GM19240 (cell line): Measurements from ENCODE around the gene CLDN9.

Experiments used
- DNase-seq: peaks from one replicate; pipeline ENCODE4 v3.0.0; 2011; ENCODE audit warnings: low spot score; ENCODE audit not compliant: insufficient read length

CLDN9 gene

DNA sequence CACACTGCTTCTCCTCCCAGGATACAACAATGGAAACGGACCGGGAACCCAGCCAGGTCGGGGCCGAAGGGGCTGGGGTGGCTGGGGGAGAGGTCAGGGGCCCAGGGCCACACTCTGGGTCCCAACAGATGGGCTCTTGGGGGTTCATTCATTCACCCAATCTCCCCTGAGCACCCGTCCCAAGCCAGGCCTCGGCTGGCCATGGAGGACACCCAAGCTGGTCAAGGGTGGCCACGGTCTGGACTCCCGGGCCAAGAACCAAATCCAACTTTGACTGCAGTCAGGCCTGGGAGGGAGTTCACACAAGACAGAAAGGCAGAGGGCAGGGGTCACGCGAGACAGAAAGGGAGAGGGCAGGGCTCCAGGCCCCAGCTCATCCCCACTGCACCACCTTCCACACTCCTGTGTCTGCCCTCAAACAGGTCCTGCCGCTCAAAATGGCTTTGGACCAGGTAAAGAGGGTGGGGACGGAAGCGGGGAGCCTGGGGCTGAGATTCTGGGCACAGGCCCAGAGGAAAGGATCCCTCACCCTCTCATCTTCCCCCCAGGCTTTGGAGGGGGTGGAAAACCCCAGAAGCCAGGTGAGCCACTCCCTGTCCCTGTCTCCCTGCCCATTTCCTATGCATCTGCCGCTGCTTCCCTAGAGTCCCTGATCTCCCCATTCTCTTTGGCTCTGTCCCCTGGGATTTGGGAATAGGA, 20.2 kb upstream of the CLDN9 start:
- no peak for DNase-seq

DNA sequence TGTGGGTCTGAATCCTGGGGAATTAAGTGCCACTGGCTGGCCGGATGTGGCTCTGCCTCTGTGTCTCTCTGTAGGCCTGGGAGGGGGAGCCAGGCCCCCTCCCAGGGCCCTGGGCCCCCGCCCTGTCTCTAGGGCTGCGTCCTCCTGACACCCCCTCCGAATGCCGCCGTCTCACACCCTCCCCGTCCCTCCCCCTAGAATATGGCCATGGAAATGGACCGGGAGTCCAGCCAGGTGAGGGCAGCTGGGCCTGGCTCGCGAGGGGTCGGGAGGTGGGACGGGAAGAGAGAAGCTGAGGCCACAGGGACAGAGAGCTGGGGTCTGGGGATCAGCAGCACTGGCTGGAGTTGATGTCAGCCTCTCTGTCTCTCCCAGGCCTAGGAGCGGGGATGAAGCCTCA, 16.4 kb upstream of the CLDN9 start:
- no peak for DNase-seq

DNA sequence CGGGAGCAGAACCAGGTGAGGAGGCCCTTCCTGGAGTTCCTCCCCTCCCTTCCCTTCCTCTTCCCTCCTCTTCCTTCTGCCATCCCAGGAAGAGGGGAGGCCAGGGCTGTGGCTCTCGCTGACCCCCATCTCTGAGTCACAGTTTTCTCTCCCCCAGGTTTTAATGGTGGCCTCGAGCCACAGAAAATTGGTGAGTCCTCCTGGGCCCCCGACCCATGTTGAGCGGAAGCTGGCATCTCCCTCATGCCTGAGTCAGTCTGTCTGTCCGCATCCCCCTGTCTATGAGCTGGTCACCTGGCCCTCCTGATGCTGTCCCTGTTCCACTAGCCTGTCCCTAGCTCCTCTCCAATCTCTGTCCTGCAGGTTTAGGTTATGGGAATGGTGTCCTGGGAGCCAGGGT, 12.8 kb upstream of the CLDN9 start:
- no peak for DNase-seq

DNA sequence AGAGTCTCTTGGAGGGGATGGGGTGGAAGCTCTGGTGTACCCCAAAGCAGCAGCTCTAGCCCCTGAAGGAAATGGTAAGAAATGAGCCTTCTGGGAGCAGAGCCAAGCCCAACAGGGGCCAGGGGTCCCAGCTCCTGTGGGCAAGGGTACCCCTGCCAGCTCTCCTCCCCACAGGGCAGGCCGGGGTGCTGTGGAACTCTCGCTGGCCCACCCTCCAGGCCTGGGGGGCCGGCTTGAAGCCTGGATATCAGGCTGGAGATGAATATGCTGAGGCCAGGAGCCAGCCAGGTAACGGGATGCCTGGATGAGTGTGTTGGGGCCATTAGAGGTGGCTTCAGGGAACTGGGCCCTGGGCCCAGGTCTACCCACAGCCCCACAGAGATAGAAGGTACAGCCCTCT, 12.2 kb upstream of the CLDN9 start:
- no peak for DNase-seq

DNA sequence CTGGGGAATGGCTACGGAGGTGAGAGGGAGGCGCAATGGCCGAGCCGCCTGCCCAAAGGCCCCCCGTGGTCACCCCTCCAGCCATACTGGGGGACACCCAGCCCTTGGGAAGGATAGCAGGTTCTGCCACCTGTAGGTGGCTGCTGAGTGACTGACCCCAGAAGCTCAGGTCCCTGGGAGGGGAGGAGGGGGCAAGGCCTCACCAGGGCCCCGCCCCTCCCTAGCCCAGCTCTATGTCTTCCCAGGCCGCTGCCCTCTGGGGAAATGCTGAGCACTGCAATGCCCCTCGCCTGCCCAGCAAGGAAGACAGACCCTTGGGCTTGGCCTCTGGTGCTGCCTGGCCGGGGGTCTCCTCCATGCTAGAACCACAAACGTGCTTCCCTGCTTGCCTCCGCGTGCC, 11.4 kb upstream of the CLDN9 start:
- no peak for DNase-seq

DNA sequence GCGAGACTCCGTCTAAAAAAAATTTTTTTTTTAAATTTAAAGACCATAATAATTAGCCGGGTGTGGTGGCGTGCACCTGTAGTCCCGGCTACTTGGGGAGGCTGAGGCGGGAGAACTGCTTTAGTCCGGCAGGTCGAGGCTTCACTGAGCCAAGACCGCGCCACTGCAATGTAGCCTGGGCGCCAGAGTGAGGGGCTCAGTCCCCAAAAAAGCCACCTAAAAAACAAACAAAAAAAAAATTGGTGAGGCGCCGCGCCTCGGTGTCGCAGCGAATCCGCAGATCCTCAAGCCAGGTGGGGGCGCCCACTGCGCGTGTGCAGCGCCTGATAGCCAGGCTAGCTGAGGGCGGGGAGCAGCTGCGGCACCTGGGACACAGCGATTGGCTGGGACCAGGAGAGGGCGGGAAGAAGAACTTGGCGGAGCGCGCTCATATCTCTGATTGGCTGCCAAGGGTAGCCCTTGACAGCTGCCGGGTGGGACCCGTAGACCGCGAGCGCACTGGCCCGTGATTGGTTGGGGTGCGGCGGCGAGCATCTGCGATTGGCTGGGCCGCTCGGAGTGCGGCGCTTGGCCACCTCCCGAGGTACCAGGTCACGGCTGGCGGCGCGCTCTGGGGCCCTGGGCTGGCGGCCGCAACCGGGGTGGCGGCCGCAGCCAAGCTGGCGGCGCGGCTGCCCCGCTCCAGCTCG, 9.0 kb upstream of the CLDN9 start:
- DNase-seq, result peak; percentile 100

DNA sequence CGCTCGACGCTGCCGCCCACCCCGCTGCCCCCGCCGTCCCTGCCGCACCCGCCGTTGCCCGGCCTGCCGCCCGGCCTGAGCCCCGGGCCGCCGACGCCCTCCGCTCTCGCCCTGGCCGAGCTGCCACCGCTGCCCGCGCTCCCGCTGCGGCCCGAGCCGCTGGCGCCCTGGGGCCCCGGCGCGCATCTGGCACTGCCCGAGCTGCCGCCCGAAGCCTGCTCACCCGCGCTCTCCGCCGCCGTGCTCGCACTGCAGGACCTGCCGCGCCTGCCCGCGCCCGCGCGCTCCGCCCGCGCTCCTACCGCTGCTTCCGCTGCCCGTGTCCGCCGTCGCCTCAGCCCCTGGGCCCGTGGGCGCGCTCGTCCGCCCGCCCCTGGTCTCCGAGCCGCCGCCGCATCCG, 8.4 kb upstream of the CLDN9 start:
- DNase-seq, result no peak

DNA sequence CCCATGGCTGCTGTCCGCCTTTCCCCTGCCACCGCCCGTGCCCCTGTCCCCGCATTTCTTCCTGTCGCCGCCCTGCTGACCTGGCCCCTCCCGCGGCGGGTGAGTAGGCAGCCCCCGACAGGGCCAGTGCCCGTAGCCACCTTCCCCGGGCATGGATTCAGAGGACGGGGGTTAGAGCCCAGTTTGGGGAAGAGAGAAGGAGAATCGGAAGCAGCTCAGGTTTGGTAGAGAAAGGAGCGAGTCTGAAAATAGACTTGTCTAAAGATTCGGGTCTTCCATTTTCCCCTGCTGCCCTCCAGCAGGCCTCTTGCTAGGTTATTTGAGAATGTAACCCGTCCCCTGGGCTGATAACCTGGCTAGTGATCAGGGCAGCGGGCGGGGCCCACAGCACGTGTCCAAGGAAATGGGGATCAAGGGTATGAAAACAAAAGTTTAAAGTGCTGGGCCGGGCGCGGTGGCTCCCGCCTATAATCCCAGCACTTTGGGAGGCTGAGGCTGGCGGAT, 7.9 kb upstream of the CLDN9 start:
- no peak for DNase-seq

DNA sequence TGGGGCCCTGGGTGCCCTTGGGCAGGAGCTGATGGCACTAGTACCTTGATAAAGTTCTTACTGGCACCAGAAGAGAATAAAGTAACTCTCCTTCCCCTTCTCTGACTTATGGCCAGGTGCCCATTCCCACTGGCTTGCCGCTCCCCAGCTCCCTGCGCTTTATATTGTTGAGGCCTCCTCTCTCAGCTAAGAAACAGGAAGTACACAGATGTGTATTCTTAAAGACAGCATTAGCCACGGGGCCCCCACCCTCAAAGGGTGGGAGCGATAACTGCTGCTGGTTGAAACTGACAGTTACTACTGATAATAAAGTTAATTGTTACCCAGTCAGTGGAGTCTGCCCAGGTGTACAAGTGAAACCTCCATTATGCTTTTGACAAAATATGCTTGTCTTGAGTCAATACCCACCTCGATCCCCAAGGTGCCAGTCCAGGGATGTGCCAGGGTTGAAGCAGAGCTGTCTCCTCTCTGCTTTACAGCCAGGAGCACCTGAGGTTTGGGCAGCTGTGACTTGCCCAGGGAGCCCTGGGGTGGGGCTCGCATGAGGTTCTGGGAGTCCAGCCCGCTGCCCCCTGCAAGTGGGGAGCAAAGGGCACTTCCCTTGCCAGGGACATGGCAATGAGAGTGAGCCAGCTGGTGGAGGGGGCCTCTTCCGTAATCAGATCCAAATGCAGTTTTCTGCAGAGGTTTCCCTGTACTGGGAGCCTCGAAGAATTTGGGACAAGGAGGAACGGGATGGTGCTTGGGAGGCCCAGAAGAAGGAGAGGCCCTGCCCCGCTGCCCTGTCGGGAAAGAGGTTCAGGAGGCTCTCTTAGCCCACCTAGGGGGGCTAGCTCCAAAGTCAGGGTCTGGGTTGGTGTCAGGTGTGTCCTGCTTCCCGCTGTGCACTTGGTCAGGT, 5.4 kb upstream of the CLDN9 start:
- no peak for DNase-seq

DNA sequence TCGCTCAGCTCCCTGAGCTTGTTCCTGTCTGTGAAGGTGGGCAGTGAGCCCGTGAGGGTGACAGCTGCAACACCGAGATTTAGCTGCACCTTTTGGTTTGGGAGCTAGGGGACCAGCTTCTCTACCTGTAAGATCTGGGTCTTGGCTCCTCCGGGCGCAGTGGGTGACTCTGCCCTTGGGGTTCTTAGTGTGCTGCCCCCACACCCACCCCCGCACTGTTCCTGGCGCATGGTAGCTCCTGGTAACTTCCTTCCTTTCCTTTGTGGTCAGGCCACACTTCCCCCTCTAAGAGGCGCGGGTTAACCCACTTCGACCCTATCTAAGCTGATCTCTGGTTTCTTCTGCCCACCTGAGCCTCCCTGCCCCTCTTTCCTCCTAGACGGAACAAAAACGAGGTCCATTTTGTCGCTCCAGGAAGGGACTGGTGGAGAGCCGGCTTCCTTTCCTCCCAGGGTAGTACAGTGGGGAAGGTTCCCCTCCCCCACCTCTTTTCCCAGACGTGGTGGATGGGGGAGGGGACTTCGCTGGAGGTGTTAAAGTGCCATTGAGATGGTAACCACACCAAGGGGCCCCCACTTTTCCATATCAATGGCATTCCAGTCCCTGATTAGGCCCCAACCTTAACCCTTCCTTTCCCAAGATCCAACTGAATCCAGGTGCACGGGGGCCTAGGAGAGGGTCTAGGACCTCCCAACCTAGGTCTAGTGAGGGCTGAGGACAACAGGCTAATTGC, 4.6 kb upstream of the CLDN9 start:
- DNase-seq, result no peak

DNA sequence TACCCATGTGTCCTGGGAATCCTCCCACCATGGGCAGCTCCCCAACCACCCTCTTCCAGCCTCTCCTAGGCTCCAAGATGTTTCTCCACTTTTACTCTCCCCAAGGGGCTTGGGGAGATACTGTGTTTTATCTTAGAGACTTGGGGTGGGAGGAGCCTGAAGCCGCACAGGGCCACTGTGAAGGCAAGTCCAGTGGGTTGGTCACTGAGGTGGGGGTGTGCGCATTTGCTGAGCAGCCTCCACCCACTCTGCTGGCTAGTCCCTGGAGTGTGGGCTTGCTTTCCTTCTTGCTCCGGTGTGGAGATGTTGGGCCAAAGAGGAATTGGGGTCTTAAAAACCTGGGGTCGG, 4.1 kb upstream of the CLDN9 start:
- DNase-seq, result no peak

DNA sequence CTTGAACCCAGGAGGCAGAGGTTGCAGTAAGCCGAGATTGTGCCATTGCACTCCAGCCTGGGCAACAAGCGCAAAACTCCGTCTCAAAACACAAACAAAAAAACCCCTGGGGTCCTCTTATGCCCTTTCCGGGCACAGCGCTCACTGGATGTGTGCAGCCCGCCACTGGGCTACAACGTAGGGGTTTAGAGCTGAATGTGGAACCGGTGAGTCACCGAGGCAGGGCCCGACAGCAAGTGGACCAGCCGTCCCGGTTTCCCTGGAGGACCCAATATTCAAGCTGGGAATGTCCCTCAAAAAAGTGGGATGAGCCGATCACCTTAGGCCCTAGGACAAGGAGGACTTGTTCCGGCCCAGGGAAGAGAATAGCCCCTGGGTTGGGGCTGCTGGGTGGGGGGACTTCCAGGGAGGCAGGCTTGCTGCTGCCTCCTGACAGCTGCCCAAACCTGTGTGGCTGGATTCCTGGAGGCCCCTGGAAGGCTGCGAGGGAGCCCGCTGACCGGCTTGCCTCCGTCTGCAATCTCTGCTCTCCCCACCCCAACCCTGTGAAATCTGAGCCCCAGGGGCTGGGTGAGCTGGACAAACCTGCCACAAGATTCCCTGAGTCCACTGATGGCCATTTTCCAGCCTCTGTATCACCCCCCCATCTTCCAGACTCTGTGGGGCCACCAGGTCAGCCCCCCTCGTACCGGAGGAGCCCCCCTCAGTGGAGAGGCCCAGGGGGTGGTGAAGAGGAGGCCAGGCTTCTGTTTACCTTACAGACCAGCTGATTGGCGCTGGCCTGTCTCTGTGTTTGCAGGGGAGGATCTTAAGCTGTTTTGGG, 2.9 kb upstream of the CLDN9 start:
- DNase-seq, result no peak

DNA sequence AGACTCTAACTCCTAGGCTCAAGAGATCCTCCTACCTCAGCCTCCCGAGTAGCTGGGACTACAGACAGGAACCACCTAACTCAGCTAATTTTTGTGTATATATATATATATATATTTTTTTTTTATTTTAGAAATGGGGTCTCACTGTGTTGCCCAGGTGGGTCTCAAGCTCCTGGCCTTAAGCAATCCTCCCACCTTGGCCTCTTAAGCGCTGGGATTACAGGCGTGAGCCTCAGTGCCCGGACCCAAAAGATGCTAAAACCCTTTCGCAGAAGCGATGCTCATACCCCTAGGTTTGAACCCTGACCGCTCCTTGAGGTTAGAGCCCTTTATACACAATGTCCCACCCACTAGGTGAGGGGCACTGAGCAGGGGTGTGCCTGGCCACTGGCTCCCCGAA, 2.2 kb upstream of the CLDN9 start:
- no peak for DNase-seq

DNA sequence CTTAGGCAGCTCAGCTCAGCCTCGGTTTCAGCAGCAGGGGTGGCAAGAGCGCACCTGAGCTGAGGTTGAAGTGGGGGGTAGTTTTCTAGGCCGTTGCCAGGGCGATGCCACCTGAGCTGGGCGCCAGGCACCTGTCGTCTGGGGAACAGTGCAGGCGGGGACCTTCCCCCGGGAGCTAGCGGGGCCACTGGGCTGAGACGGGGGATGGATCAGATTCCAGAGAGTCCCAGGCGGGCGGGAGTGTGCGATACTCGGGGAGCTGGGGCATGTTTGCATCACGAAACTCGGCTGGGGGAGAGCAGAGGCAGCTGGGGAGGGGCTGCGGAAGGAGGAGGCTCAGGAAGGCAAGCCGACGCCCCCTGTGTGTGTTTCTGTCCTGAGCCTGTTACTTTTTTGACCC, 477 bp upstream of the CLDN9 start:
- DNase-seq, result no peak

DNA sequence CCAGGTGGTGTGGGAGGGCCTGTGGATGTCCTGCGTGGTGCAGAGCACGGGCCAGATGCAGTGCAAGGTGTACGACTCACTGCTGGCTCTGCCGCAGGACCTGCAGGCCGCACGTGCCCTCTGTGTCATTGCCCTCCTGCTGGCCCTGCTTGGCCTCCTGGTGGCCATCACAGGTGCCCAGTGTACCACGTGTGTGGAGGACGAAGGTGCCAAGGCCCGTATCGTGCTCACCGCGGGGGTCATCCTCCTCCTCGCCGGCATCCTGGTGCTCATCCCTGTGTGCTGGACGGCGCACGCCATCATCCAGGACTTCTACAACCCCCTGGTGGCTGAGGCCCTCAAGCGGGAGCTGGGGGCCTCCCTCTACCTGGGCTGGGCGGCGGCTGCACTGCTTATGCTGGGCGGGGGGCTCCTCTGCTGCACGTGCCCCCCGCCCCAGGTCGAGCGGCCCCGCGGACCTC, 798 bp downstream of the CLDN9 start:
- no peak for DNase-seq

DNA sequence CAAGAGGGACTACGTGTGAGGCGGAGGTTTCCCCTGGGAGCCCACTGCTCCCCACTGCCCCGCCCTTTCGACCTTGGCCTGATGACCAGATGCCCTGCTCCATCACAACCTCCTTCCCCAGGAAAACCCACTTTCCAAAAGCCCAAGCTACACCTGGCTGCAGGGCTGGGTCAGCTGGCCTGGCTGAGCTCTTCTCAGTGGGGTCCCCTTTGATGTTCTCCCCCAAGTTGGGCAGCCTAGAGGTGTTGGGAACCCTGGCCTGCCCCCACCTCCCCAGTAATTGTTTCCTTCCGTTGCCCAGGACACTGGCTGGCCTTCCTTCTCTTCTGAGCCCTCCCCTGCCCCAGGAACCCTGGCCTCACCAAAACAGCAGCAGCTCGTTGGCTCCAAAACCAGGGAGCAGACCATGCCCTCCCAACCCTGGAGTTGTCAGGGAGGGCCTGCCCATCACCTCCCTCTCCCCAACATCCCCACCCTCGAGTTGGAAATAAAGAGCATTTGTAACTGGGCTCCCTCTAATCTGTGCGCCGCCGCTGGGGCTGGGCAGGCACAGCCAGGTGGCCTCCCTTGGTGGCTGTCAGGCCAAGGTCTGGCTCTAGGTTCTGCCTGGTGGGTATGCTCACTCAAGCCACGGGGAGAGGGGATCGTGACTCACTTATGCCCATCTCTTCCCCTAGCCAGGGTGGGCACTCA, 1.4 kb downstream of the CLDN9 start:
- DNase-seq, result no peak

DNA sequence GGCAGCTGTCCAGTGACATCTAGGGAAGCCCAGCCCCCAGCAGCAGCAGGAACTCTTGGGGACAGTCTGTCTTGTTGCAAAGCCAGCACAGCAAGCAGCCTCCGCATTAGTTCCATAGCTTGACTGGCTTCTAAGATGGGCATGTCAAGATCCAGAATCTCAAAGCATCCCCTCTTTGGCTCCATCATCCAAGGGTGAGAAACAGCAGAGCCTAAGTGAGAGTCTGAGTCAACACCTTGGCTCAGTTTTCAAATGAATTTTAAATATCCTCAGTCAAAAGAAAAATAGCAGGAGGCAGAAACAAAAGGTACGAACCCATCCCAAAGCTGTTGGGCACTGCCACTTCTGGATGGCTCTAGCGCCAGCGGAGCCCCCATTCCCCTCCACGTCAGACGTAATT, 2.2 kb downstream of the CLDN9 start:
- DNase-seq, result no peak

DNA sequence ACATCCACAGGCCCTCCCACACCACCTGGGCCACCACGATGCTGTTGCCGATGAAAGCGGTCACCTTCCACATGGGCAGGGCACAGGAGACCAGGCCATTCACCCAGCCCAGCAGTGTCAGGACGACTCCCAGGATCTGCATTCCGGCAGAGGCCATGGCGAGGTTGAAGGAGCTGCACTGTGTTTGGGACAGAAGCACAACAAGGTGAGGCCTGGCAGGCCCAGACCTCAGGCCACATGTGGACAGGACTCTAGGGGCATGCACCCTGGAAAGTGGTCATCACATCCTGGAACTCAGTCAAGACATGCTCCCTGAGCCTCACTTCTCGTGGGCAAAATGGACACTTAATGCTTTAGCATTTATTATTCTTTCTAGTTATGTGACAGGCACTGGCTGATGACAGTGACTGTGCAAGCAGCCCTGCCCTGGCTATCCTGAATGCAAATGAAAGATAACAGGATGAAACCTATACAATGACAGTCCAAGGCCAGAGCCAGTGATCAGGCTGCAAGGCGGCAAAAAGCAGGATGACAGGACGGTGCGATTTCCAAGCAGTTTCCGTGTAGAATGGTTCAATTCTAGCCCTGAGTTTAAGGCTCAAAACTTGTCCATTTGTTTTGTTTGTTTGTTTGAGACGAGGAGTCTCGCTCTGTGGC, 3.3 kb downstream of the CLDN9 start:
- no peak for DNase-seq

DNA sequence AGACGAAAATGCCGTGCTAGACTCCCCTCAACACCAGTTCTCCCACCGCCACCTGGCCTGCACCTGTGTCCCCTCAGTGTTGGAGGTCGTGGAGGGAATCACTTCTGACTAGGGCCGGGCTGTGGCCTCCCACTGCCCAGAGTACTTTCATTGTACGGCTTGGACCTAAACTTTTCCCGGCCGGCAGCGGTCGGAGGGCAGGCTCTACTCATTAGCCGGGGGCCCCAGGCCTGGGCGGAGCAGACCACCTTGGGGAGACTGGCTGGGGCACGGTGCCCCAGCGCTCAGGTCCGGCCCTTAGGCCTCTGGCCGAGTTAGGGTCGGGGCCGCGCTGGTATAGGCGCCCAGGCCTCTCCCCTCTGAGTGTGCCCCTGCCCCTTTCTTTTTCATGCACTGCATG, 4.6 kb downstream of the CLDN9 start:
- no peak for DNase-seq
